OCI-M2 (cell line): ENCODE measurements around the gene CCDC171.

ENCODE experiments used
- DNase-seq: peaks from one replicate; lab custom pipeline; 2025; ENCODE audit not compliant: unreplicated experiment; lab: John Stamatoyannopoulos, UW

Gene CCDC171

DNA sequence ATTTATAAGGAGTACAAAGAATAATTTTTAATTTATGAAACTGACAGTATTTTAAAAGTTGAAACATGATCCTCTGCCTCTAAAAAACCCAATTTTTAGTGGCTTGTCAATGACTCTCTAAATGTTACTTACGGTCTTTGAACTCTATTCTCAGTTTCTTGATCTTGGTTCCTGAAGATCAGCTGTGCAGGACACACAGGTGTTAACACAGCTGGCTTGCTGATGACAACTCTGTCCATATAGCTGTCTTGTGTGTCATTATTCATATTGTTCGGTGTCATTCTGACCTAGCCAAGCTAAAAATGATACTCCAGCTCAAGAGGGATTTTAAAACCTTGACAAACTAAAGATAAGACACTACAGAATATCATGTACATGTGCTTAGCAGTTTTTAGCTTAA lies 314.5 kb downstream of the CCDC171 start:
- no peak for DNase-seq

DNA sequence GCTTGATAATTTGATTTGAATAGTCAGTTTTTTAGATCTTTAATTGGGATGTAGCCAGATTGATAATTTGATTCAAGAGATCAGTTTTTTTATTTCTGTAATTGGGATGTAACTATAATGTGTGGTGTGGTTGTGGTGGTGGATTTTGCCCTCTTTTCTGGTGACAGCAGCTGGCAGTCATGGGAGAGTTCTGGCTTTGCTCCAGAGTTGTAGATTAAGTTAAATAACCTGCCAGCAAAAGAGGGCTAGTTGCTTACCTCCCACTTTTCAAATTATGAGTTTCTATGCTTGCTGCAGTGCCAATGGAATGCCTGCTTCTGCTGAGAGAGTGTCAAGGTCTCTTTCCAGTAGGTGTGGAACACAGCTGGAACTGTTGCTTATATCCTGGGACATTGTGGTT lies 315.1 kb downstream of the CCDC171 start:
- no peak for DNase-seq

DNA sequence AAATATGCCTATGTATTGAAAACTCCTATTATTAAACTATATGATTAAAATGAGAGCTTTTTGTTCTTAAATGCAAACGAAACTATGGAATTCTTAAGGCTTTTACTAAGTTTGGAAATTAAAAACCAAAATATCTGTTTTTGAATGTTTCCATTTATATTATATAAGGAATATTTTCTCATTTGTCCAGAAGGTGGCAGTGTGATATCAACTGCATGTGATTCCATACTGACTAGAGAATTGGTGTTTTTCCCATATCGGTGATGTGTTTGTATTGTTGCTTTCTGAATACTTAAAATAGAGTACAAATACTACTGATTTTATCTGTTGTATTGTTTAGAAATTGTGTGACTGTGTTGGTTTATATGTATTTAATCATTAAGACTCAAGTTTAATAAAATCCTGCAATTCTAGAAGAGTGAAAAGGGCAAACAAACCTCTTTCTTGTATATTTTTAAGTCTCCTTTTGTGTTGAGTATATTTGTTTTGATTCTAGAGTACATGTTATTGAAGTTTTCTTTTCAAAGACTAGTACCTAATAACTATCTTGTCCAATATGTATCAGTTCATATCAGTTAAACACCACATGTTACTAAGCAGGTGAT lies 320.8 kb downstream of the CCDC171 start:
- DNase-seq: no peak

DNA sequence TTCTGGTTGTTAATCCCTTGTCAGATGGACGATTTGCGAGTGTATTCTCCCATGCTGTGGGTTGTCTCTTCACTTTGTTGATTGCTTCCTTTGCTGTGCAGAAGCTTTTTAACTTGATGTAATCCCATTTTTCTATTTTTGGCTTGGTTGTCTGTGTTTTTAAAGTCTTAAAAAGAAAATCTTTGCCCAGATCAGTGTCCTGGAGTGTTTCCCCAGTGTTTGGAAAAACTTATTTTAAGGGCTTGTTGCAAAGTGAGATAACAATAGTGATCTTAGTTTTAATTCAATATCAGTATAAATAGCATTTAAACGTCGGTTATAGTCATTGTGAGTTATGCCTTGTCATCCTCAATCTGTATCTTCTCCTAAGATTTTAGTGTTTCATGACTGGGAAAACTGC lies 329.5 kb downstream of the CCDC171 start:
- DNase-seq: no peak

DNA sequence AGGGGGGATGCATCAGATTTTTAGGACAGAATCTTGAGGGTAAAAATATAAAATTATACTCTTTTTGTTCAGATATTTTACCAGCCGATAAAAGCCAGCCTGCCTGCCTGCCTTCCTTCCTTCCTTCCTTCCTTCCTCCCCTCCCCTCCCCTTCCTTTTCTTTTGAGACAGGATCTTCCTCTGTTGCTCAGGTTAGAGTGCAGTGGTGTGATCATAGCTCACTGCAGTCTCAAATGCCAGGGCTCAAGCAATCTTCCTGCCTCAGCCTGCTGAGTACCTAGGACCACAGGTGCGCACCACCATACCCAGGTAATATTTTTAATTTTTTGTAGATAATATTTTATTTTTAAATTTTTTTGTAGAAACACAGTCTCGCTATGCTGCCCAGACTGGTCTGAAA lies 330.0 kb downstream of the CCDC171 start:
- no peak for DNase-seq

DNA sequence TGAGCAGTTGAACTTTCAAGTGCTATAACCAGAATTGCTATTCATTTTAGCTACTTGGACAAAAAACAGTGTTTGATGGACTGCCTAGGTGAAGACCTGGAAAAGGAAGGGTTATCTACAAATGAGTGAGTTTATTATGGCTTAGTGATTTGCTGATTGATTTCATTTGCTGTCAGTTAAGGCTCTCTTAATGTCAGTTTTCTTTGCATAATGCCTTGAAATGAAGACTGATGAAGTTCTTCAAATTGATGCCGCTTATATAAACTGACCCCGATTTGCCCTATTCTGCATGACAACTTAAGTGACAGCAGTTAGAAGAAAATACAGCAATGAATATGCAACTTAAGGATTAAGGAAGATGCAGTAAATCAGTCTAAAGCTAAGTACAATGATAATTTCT lies 332.6 kb downstream of the CCDC171 start:
- DNase-seq: no peak

DNA sequence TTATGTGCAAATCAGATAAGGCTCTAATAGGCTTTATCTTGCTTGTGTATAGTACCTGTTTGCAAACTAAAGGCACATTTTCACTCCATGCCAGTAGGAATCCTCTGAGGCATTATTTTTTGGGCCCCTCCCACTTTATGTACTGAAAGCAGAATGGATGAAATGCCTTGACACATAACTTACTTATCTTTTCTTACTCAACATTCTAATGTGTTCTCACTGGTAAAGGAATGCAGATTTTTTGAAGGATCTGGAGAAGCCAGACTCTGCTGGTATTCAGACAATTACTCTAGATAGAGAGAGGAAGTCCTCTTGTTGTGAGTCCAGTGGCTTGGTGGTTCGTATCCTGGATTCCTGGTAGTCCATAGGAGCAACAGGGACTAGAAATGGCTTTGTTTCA lies 336.7 kb downstream of the CCDC171 start:
- no peak for DNase-seq

DNA sequence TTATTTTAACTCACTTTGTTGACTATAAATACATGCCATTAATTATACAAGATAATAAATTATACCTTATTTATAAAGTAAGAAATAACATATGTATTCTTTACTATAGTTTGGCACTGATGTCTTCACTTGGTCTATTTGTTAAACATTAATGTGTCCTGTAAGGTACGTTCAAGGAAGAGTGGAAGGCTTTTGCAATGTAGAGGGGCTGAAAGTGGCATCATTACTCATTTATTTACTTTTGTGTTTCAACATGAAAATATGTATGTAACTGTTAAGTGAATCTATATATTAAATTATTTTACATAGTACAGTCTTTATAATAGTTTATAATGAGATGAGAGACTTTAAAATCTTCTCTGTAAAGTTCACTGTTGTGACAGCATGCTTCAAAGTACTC lies 348.7 kb downstream of the CCDC171 start:
- no peak for DNase-seq

DNA sequence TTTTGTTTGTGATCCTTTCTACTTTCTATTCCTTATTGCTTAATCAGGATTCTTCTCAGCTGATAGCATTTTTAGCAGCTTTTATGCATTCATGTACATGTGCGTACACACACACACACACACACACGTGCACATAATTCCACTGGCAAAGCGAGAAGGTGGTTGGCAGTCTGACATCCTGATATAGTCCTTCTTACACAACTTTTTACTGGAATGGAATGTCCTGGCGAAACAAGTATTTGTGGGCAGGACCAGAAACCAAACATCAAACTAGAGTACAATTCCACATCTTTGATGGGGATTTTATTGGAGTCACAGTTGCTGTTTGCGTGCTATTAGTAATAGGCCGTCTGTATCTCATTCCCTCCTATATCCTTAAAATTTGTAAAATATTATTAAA lies 356.5 kb downstream of the CCDC171 start:
- DNase-seq: no peak

DNA sequence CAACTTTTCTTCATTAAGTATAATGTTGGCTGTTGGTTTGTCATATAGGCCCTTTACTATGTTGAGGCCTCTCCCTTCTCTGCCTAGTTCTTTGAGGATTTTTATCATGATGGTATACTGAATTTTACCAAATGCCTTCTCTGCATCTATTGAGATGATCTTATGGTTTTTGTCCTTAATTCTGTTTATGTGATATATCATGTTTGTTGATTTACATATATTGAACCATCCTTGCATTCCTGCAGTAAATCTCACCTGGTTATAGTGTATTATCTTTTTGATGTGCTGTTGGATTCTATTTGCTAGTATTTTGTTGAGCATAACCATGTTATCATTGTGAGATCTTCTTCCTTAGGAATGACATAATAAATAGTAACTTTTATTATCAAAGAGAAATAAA lies 362.9 kb downstream of the CCDC171 start:
- DNase-seq: no peak

DNA sequence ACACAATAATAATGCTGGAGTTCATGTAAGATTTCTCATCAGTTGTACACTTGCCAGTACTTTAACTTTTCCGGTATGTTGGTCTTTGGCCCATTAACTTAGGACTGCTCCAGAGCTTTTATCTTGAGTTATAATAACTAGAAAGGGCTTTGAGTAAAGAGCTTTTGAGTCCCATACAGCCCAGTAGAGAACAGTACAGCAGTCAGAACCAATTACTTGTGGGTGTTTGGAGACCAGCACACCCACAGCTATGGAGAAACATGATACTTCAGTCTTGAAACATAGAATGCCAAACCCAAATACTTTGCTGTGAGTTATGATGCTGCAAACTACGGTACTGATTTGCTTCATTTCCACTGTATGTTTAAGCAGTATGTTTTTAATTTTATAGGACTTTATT lies 374.3 kb downstream of the CCDC171 start:
- DNase-seq: no peak

DNA sequence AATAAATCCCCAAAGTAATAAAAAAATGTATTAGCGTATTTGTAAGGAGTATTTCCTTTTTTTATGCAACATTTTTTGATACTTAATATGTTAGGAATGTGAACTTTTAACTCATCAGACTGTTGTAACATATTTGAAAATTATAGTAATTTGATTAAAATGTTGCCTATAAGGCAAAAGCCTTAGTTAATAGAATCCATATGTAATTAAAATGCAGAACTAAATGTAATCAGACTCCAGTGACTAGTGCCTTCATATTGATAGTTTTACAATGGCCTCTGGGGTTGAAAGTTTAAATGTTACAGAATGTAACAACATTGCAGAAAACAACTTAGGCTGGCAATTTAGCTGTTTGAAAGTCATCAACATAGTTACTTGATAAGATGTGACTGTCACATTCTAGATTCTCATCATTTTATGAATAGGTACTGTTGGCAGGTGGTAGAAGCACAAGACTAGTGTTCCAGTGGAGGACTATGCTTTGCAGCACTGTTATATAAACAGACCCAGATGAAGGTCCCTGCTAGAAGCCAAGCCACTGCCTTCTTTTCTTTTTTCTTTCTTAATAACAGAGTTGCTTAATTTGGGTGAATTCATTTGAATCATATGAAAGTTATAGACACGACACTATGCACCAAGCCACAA lies 382.9 kb downstream of the CCDC171 start:
- DNase-seq: no peak

DNA sequence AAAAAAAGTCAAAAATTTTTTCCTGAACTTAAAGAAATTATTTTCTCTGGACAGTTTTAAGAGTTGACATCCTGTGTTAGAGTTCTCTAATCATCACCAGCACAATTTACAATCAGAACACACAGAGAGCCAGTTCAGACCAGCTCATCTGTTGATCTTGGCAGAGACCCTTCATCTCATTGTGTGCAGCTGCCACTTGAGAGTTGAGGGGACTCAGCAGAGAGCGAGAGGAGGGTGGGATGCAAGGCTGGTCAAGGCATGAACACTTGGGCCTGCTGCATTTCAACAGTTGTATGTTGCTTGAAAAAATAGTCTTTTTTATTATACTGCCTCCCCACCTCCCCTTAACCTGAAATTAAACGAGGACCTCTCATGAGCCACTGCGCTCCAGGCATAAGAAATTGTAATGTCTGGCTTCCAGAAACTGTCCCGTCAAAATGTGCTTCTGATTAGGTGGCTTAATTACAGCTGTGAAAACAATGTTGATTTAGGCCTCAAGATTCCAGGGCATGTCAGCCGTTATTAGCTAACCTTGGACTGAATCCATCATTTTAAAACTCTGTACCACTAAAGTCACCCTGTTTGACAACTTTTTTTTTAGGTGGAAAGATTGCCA lies 383.6 kb downstream of the CCDC171 start:
- no peak for DNase-seq

DNA sequence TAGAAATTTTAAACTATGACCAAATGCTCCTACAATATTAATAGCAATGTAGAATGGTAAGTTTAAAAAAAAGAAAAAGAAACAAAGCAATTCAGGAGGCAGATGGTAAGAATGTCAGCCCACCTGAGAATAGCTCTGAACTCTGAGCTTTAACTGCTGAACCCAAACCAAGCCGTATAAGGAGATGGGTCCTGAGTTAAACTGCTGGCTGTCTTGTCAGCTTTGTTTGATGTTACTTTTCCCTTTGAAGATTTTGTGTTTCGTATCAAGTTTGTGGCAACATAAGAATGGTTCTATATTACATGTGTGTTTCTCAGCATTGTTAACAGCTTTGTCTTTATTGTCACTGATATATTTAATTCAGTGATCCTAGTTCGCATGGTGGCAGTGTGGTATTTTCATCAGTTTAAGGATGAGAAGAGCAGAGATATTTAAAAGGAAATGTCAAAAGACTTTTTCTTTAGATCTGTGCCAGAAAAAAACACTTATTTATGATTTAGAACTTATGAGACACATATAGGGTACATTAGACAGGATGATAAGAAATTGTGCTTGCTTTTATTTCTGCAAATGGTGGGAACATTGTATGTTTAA lies 390.1 kb downstream of the CCDC171 start:
- DNase-seq: no peak

DNA sequence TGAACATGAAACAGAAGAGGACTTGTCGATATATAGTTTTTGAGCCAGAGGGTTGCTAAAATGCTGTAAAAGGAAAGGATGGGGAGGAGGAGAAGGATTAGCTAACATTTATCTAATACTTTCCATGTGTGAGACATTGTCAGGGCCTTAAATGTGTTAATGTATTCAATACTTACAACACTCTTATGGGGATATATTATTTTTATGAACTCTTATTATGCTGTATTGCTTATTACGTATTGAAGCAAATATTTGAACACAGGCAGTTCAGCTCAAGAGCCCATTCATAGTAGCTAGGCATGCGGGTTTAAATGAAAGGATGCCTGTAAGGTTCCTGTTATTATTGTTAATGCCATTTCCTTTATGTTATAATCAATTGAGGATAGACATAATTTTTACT lies 391.5 kb downstream of the CCDC171 start:
- DNase-seq: no peak

DNA sequence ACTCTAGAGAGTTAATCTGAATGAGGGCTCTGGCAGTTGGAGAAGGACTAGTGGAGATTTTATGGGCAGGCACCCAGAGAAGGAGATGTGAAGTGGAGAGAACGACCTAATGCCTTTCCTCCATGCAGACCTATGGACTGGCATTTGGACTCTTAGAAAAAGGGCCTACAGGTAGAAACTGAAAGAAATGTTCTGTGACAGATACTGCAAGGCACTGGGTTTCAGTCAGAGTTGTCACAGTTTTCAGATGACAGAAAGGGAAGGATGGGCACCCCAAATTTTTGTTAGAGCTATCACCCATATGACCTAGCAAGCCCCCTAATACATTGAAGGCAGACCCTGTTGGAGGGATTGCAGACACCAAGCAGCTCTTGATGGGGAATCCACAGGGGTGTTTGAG lies 406.8 kb downstream of the CCDC171 start:
- DNase-seq: no peak

DNA sequence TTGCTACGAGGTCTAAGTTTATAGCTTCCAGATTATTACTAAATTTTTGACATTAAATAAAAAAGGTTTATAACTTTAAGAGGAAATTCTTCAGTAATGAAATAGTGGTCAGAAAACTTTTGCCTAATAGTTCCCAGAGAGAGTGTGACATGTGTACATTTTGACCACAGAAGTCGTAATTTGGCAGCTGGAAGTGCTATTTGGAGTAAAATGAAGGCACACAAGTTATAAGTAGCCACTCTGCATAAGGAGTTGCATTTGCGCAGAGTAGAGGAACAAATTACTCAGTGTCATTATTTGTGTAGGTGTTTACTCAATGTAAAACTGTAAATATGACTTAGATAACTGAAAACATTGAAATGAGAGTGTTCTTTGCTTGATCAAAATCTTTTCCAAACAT lies 408.4 kb downstream of the CCDC171 start:
- no peak for DNase-seq

DNA sequence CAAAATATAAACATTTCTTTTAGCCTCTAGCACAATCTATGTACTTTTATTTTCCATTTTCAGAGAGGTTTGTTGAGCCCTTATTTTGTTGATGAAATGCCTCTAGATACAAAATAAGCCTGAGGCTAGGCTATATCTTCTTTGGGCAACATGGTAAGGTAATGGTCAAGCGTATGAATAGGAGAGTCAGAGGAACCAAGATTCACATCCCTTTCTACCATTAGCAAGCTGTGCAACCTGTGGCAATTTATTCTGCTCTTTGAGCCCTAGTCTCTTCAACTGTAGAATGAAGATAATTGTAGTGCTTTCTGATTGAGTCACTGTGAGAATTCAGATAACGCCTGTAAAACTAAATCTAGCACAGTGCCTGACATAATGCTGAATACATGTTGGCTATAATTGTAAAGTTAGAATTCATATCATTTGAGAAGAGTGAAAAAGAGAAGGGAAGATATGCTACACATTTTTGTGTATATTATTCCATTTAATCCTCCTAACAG lies 412.5 kb downstream of the CCDC171 start:
- DNase-seq: no peak

DNA sequence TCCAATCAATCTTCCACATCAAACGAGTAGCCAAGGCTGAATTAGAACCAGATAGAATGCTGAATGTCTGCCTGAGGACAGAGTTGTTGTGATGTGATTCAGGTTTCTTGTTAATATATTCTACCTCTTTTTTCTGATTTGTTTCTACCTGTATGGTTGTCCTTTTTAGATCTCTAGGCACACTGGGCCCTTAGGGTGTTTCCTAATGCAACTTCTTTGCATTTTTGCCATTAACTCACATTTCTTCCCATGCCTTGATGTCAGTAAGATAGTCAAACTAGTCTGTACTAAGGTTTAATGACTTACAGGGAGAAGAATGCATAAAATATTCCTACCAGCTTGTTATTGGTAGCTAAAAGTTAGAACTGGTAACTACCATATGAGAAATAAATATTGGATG lies 413.6 kb downstream of the CCDC171 start:
- DNase-seq: no peak

DNA sequence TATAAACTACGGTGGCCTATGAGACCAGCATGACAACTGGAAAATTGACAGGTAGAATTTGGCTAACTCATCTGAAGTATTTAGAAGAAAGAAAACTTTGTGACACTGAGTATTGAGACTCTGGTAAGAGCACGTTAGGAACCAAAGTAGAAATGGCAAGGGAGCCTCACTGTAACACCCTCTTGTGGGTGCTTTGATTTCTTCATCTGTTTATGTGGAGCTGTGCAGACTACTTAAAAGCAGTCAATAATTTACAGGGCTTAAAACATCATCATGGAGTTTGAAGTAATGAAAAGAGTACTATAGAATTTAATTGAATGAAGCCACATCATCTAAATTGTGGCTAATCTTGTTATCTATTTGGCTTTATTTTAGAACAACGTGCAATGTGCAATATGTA lies 414.2 kb downstream of the CCDC171 start:
- no peak for DNase-seq

DNA sequence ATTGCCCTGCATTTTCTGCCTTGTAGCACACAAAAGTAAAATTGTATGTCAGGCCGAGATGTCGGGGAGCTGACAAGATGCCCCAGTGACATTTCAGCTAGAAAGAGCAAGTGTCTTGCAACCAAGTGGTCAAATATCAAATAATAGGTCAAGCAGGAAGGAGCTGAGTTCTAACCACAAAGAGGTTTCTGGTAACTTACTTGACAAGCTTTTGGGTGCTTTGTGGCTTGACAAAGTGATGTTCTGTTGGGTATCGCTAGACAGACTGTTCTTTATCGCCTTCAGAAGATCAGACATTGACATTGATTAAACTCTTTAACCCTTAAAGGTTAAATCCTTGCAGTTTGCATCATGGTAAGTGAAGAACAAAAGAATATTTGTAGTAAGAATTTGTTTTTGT lies 419.9 kb downstream of the CCDC171 start:
- DNase-seq: no peak

DNA sequence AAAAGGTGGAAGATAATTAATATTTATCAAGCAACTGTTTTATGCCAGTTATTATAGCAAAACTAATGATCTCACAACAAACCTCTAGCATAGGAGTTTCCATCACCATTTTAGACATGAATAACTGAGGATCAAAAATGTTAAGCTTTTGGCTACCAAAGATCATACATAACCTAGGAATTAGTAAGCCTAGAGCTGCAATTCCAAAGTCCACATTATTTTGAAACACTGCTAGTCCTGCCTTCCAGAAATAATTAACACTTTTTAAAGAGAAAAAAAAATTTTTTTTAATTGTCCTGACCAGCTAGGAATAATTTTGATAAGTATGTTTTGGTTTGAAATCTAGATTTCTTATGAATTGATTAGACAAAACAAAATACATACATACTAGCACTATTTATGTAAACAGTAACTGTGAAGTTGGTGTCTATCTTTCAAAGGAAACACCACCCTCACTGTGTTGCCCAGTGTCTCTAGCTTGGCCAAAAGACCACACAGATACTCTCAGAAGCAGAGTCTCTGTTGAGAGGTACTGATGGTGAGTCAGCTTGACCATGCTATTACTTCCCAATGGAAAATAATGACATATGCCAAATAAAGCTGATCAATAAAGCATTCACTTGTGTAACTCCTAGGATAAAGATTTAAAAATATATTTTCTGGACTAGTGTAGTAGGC lies 422.4 kb downstream of the CCDC171 start:
- DNase-seq: no peak
